ENCODE data around the gene NOC3L. TPM values are rescaled to one million over a fixed set of nuclear protein-coding genes. Genes with fewer than 3 reads are reported as not detected.

NOC3L gene
- total RNA-seq, 2 donors from 2014 or later: 19.9 to 38.0 TPM

DNA sequence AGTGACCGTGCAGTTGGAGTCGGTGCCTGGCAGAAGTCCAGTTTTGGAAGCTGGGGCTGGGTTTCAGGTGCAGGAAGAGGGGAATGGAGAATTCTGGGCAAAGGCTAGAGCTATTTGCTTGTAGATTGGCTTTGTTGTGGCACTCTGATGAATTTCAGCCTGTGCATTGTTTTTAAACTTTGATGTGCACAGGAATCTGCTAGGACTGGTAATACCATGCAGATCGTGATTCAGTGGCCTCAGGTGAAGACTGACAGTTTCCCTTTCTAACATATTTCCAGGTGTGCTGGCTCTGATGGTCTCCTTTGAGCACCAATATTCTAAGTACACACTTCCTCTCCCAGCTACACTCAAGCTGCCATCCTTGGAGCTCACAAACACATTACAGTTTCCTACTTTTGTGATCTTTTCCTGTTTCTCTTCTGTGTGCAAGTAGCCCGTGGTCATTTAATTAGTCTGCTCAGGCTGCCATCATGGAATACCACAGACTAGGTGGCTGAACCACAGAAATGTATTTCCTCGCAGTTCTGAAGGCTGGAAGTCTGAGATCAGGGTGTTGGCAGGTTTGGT, 55.6 kb downstream of the NOC3L start:
- Mint-ChIP-seq H3K36me3 (no peaks in the 10 kb centered on the region), H3K27me3 (peaks cover 31 to 47% of the 10 kb centered on the region in 2 donors), H3K4me3 (no peak overlapping the region), H3K9me3 (no peaks in the 10 kb centered on the region), H3K27ac (no peak overlapping the region), H3K4me1 (ENCODE audit: low read depth in 2 of 2) (no peaks in the 10 kb centered on the region)
- DNase-seq (ENCODE audit: low spot score) (no peak), ATAC-seq (no peak)

GRCh38 chr10:94303929-94304328, 58.8 kb downstream of the NOC3L start:
- Mint-ChIP-seq H3K4me3 (no peak overlapping the region), H3K27ac (no peak overlapping the region), H3K36me3 (no peaks in the 10 kb centered on the region), H3K4me1 (ENCODE audit: low read depth in 2 of 2) (peaks cover 5 to 8% of the 10 kb centered on the region in 2 donors), H3K27me3 (peaks cover 28 to 43% of the 10 kb centered on the region in 2 donors), H3K9me3 (no peaks in the 10 kb centered on the region)
- ATAC-seq: no peak
- no peak for DNase-seq (ENCODE audit: low spot score)

- Mint-ChIP-seq H3K4me3 (no peak overlapping the region), H3K27me3 (peaks cover 22 to 29% of the 10 kb centered on the region in 2 donors), H3K27ac (no peak overlapping the region), H3K36me3 (no peaks in the 10 kb centered on the region), H3K9me3 (no peaks in the 10 kb centered on the region), H3K4me1 (ENCODE audit: low read depth in 2 of 2) (peaks cover 5 to 8% of the 10 kb centered on the region in 2 donors)
- no peak for DNase-seq (ENCODE audit: low spot score)
- ATAC-seq: no peak
These were observed 62.7 kb downstream of the NOC3L start for GRCh38 chr10:94300042-94300441.

- peaks cover 5 to 8% of the 10 kb centered on the region in 2 donors for H3K4me1 Mint-ChIP-seq (ENCODE audit: low read depth in 2 of 2)
- H3K4me3 Mint-ChIP-seq: no peak overlapping the region
- no peak for ATAC-seq
- no peak for DNase-seq (ENCODE audit: low spot score)
- no peaks in the 10 kb centered on the region for H3K36me3 Mint-ChIP-seq
- H3K27me3 Mint-ChIP-seq: peaks cover 20 to 28% of the 10 kb centered on the region in 2 donors
- no peaks in the 10 kb centered on the region for H3K9me3 Mint-ChIP-seq
- no peak overlapping the region for H3K27ac Mint-ChIP-seq
These were observed 63.3 kb downstream of the NOC3L start for GRCh38 chr10:94299417-94299816.

DNA sequence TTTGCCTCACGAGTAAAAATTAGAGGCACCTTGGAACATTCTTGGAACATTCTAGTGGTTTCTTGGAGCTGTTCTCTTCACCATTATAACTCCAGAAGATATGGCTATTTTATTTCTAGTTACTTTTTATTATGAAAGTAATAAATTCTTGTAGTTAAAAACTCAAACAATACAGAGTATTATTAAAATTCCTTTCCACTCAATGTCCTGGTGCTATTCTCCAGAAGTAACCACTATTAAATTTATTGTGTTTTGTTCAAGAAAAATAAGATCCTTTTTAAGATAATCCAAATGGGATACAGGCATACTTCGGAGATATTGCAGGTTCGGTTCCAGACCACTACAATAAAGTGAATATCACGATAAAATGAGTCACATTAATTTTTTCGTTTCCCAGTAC, 68.6 kb downstream of the NOC3L start:
- Mint-ChIP-seq H3K36me3 (no peaks in the 10 kb centered on the region), H3K4me1 (ENCODE audit: low read depth in 2 of 2) (peaks cover under 1 to 2% of the 10 kb centered on the region in 2 donors), H3K9me3 (no peaks in the 10 kb centered on the region), H3K27me3 (peaks cover 26 to 46% of the 10 kb centered on the region in 2 donors), H3K4me3 (no peak overlapping the region), H3K27ac (no peak overlapping the region)
- DNase-seq (ENCODE audit: low spot score) (no peak), ATAC-seq (no peak)

DNA sequence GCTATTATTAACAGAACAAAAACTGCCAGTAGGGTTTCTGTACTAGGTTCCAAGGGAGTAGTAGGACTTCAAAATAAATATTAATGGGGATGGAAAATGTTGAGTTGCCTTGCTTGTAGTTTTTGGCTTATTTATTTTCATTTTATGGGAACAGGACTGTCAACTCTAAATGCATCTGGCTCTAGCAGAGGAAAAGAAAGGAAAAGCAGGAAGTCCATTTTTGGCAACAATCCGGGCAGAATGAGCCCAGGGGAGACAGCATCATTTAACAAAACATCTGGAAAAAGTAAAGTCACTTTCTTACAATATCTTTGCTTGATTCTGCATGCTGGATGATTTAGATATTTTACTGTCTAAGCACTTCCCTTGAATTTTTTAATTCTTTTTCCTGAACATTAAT, 69.4 kb downstream of the NOC3L start:
- H3K27me3 Mint-ChIP-seq: peaks cover 26 to 38% of the 10 kb centered on the region in 2 donors
- no peak overlapping the region for H3K4me3 Mint-ChIP-seq
- H3K4me1 Mint-ChIP-seq (ENCODE audit: low read depth in 2 of 2): no peaks in the 10 kb centered on the region
- H3K36me3 Mint-ChIP-seq: no peaks in the 10 kb centered on the region
- no peaks in the 10 kb centered on the region for H3K9me3 Mint-ChIP-seq
- ATAC-seq (no peak), DNase-seq (ENCODE audit: low spot score) (no peak)
- no peak overlapping the region for H3K27ac Mint-ChIP-seq

DNA sequence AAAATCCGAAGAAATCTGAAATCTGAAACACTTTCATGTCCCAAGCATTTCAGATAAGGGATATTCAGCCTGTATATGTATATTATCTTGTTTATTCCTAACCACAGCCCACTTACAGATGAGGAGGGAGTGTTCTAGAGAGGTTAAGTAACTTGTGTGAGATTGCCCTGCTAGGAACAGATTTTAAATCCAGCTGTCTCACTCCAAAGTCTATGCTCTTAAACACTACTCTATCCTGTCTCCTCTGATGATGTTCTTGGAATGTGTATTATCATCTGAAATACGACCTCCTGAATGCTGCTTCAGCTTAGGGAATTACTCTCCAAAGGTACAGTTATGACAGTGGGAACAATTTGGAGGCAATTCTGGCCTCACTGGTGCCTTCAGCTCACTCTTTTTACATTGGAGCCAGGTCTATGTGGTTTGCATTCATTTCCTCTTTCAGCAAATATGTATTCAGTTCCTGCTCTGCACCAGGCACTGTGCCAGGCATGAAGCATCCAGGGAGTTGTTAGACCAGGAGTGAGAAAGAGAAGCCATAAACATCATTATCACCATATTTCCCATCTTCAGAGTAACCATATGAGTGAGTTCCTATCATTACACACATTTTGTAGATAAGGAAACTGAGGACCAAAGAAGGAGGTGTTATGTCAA, 70.2 kb downstream of the NOC3L start:
- no peaks in the 10 kb centered on the region for H3K36me3 Mint-ChIP-seq
- H3K4me3 Mint-ChIP-seq: no peak overlapping the region
- ATAC-seq: no peak
- peaks cover 28 to 43% of the 10 kb centered on the region in 2 donors for H3K27me3 Mint-ChIP-seq
- DNase-seq (ENCODE audit: low spot score): no peak
- H3K9me3 Mint-ChIP-seq: no peaks in the 10 kb centered on the region
- H3K27ac Mint-ChIP-seq: no peak overlapping the region
- H3K4me1 Mint-ChIP-seq (ENCODE audit: low read depth in 2 of 2): no peaks in the 10 kb centered on the region

DNA sequence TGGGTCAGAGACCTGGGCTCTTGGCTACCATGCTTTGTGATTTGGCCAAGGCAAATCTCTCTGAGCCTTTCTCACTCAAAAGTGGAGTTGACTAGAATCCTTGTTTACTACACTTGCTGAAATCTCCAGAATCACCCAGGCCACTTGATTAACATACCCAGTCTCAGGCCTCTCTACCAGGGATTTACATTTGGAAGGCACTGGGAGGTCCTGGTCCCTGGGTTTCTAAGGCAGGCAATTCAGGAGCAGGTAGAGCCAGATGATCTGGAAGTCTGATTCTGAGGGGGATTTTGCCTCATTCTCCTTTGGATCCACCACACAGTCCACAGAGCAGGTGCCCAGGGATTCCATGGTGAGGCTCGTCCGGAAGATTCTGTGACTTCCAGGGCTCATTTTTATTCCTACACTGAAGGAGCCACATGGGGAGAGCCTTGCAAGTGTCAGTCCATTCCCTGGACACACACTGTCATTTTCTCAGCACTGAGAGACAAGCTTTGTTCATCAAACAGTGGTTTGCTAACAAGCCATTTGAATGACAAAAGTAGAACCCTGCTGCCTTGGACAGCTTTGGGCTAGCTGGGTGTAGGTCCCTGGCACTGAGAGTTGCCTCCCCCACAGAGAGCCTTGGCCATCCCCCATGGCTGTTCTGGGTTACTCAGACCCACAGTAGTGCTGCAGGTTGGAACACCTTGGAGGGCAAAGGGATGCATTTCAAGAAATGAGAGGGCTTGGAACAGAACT, 74.2 kb downstream of the NOC3L start:
- ATAC-seq (peak; percentile 17 to 37), DNase-seq (ENCODE audit: low spot score) (no peak)
- Mint-ChIP-seq H3K4me1 (ENCODE audit: low read depth in 2 of 2) (no peaks in the 10 kb centered on the region), H3K36me3 (no peaks in the 10 kb centered on the region), H3K4me3 (no peak overlapping the region), H3K27me3 (peaks cover 29 to 52% of the 10 kb centered on the region in 2 donors), H3K9me3 (no peaks in the 10 kb centered on the region), H3K27ac (no peak overlapping the region)

DNA sequence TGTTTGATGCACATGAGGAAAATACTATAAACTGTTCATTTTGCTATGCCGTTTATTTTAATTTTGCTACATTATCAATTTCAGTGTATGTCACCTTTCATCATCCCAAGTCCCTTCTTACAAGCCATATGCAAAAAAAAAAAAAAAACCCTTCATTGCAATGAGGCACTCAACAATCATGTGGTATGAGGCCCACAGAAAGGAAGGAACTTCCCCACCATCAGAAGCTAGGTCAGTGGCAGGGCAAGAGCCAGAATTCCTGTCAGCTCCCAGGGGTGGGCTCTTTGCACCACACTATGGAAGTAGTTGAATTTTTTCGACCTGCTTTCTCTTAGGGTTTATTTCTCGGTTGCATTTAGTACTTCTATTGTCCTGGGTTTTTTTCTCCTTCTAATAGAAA, 75.4 kb downstream of the NOC3L start:
- H3K9me3 Mint-ChIP-seq: no peaks in the 10 kb centered on the region
- DNase-seq (ENCODE audit: low spot score) (no peak), ATAC-seq (no peak)
- H3K36me3 Mint-ChIP-seq: no peaks in the 10 kb centered on the region
- no peaks in the 10 kb centered on the region for H3K4me1 Mint-ChIP-seq (ENCODE audit: low read depth in 2 of 2)
- no peak overlapping the region for H3K27ac Mint-ChIP-seq
- no peak overlapping the region for H3K4me3 Mint-ChIP-seq
- peaks cover 24 to 53% of the 10 kb centered on the region in 2 donors for H3K27me3 Mint-ChIP-seq

DNA sequence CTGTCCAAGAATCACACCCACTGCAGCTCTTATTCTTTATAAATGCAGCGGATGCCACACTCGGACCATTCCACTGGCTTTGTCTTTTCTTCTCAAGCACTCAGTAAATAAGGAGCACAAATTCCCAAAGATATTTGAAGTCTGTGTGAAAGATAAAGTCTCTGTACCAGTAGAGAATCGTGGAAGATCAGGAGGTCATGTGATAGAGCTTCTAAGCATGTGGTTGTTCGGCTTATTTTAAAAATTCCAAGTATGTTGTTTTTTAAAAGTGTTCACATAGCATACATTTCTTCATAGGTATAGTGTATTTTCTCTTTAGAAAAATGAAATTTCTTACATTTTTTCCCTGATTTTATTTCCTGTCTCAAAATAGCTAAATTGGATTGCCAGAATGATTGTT, 75.8 kb downstream of the NOC3L start:
- Mint-ChIP-seq H3K4me3 (no peak overlapping the region), H3K9me3 (no peaks in the 10 kb centered on the region), H3K4me1 (ENCODE audit: low read depth in 2 of 2) (no peaks in the 10 kb centered on the region), H3K36me3 (no peaks in the 10 kb centered on the region), H3K27me3 (peaks cover 24 to 51% of the 10 kb centered on the region in 2 donors), H3K27ac (no peak overlapping the region)
- no peak for DNase-seq (ENCODE audit: low spot score)
- ATAC-seq: no peak

DNA sequence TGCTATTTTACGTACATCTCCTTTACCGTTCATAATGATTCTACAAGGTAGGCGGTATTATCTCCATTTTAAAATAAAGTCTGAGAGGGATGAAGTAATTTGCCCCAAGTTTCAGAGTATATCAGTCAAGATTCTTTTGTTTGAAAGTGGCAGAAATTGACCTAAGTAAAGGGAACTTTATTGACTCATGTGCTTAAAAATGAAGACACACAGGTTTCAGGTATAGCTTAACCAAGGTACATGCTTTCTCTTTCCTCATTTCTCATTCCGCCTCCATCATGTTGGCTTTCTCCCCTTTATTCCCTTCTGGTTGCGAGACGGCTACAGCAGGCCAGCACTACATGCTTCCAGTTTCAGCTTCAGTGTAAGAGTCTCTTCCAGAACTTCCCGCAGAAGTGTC, 77.5 kb downstream of the NOC3L start:
- ATAC-seq: no peak
- Mint-ChIP-seq H3K27ac (no peak overlapping the region), H3K4me3 (no peak overlapping the region), H3K4me1 (ENCODE audit: low read depth in 2 of 2) (peaks cover 1 to 2% of the 10 kb centered on the region in 2 donors), H3K27me3 (peaks cover 27 to 47% of the 10 kb centered on the region in 2 donors), H3K36me3 (no peaks in the 10 kb centered on the region), H3K9me3 (no peaks in the 10 kb centered on the region)
- no peak for DNase-seq (ENCODE audit: low spot score)

Other genes starting within 250 kb of the NOC3L start
- 1 to 10 TPM; 1.5 to 1.6 TPM for gene TBC1D12, start 39.6 kb upstream of the NOC3L start, total RNA-seq
- 100 to 1,000 TPM in 1 of 2 donors, 10 to 100 TPM in 1; 96.8 to 251 TPM for gene HELLS, start 182.8 kb upstream of the NOC3L start, total RNA-seq